Smooth muscle cell (in vitro differentiated cells): ENCODE measurements around the gene S1PR1. TPM values are rescaled to one million over a fixed set of nuclear protein-coding genes. Genes with fewer than 3 reads are reported as not detected.
"Not testable (repeated sequence)": the region's sequence is repeated elsewhere in the genome, so short reads cannot be mapped to it uniquely, and the experiment has no call there.

ENCODE experiments used
- DNase-seq: peaks from one replicate; lab custom pipeline; 2025; ENCODE audit not compliant: unreplicated experiment; lab: John Stamatoyannopoulos, UW
- H2AFZ ChIP-seq: fragments of 200-600 bp; sonication (generic); 2 replicates; pipeline ENCODE4 v1.6.0; 2016; ENCODE audit warnings: antibody characterized with exemption, low read depth, mild to moderate bottlenecking
- H3F3A ChIP-seq: fragments of 200-600 bp; sonication (generic); 2 replicates; pipeline ENCODE4 v1.6.0; 2017; ENCODE audit warnings: antibody characterized with exemption, low read depth
- H3K27ac ChIP-seq: fragments of 200-600 bp; sonication (generic); 2 replicates; pipeline ENCODE4 v1.5.1; 2016; ENCODE audit warnings: low read depth, mild to moderate bottlenecking
- H3K27me3 ChIP-seq: fragments of 200-600 bp; sonication (generic); 2 replicates; pipeline ENCODE4 v1.6.1; 2016; ENCODE audit warnings: low read depth, mild to moderate bottlenecking
- H3K36me3 ChIP-seq: fragments of 200-600 bp; sonication (generic); 2 replicates; pipeline ENCODE4 v1.5.1; 2016; ENCODE audit warnings: low read depth
- H3K4me1 ChIP-seq: fragments of 200-600 bp; sonication (generic); 2 replicates; pipeline ENCODE4 v1.5.1; 2016; ENCODE audit warnings: low read depth
- H3K4me2 ChIP-seq: fragments of 200-600 bp; sonication (generic); 2 replicates; pipeline ENCODE4 v1.6.0; 2016; ENCODE audit warnings: mild to moderate bottlenecking
- H3K4me3 ChIP-seq: fragments of 200-600 bp; sonication (generic); 2 replicates; pipeline ENCODE4 v1.5.1; 2016; ENCODE audit warnings: mild to moderate bottlenecking
- H3K79me2 ChIP-seq: fragments of 200-600 bp; sonication (generic); 2 replicates; pipeline ENCODE4 v1.6.0; 2016; ENCODE audit warnings: low read depth, mild to moderate bottlenecking
- H3K9ac ChIP-seq: fragments of 200-600 bp; sonication (generic); 2 replicates; pipeline ENCODE4 v1.6.0; 2016; ENCODE audit warnings: low read depth
- H3K9me3 ChIP-seq: fragments of 200-600 bp; sonication (generic); replicated peaks from 2 replicates; pipeline ENCODE4 v1.5.1; 2016; ENCODE audit warnings: low read depth
- H4K20me1 ChIP-seq: fragments of 200-600 bp; sonication (generic); 2 replicates; pipeline ENCODE4 v1.6.0; 2016; ENCODE audit warnings: low read depth
- WGBS: methylation state at CpG from one replicate; pipeline ENCODE4 v1.1.7; 2016; ENCODE audit warnings: low lambda C conversion rate; 5-methylcytosine and 5-hydroxymethylcytosine counted together
- polyA plus RNA-seq: library from polyadenylated mRNA; unstranded; fragments of >200 nt; fragmentation: Nextera tagmentation; extraction: Ambion mirVana; gene quantifications from 2 replicates; pipeline ENCODE4 v1.2.1, GENCODE V29; 2016
- total RNA-seq: library from RNA; depleted of rRNA; stranded (reverse); fragments of >200 nt; gene quantifications from 2 replicates; pipeline ENCODE4 v1.2.3, GENCODE V29; 2014
- TF ChIP-seq, protein P1 (sequence below): fragments of 200-600 bp; sonication (generic); IDR thresholded peaks from 2 replicates; pipeline ENCODE4 v1.5.1; 2017; ENCODE audit warnings: borderline replicate concordance, mild to moderate bottlenecking, antibody characterized with exemption; ENCODE audit not compliant: insufficient read depth, poor library complexity, severe bottlenecking

S1PR1 gene
- total and polyA plus RNA-seq, 2 experiments from 2014 or later = 12.0 to 12.1 TPM

DNA sequence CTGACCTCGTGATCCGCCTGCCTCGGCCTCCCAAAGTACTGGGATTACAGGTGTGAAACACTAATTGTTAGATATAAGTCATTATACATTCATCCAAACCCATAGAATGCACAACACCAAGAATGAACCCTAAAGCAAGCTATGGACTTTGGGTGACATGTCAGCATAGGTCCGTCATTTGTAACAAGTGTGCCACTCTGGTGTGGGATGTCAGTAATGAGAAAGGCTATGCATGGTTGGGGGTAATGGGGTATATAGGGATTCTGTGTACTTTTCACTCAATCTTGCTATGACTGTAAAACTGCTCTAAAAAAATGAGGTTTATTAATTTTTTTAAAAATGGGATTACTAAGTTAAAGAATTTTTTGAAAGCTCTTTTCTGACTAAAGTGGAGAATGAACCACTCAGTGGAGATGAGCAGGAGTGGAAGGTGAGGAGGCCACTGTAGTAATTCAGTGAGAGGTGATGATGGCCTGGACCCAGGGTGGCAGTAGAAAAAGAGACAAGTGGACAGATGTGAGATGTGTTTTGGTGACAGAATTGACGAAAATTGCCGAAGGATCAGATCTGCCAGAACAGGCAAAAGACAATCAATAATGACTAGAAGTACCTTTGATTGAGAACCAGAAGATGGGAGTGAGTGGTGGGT, 21.3 kb upstream of the S1PR1 start:
- TF ChIP-seq, protein P1, sequence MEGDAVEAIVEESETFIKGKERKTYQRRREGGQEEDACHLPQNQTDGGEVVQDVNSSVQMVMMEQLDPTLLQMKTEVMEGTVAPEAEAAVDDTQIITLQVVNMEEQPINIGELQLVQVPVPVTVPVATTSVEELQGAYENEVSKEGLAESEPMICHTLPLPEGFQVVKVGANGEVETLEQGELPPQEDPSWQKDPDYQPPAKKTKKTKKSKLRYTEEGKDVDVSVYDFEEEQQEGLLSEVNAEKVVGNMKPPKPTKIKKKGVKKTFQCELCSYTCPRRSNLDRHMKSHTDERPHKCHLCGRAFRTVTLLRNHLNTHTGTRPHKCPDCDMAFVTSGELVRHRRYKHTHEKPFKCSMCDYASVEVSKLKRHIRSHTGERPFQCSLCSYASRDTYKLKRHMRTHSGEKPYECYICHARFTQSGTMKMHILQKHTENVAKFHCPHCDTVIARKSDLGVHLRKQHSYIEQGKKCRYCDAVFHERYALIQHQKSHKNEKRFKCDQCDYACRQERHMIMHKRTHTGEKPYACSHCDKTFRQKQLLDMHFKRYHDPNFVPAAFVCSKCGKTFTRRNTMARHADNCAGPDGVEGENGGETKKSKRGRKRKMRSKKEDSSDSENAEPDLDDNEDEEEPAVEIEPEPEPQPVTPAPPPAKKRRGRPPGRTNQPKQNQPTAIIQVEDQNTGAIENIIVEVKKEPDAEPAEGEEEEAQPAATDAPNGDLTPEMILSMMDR = no peak
- H3K27ac ChIP-seq = no peak overlapping the region
- H3K9ac ChIP-seq = no peak overlapping the region
- H3K4me1 ChIP-seq = no peaks in the 10 kb centered on the region
- H4K20me1 ChIP-seq = no peaks in the 10 kb centered on the region
- H3K9me3 ChIP-seq = no peaks in the 10 kb centered on the region
- DNase-seq = no peak
- H3K27me3 ChIP-seq = no peaks in the 10 kb centered on the region
- no peaks in the 10 kb centered on the region for H3F3A ChIP-seq
- no peak overlapping the region for H3K4me2 ChIP-seq
- WGBS = 94% methylated on average over 6 of the region's 6 CpGs
- no peaks in the 10 kb centered on the region for H3K79me2 ChIP-seq
- H2AFZ ChIP-seq = no peak overlapping the region
- H3K36me3 ChIP-seq = no peaks in the 10 kb centered on the region
- H3K4me3 ChIP-seq = no peak overlapping the region

DNA sequence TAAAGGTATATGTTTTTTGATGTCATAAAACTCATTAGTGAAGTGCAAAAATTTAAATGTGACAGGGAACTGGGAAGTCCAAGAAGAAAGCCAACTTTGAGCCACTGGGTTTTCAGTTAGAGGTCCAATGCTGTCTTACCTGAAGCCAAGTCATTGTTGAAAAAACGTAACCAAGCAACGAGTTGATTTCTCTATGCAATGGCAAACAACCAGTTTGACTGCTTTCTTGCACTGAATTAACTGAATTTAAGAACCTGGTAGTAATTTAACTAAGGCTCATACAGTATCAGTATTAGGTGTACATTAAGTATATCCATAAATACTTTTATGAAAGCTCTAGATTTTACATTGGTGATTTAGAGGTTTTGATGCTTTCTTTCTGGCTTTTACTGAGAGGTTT, 20.2 kb upstream of the S1PR1 start:
- no peak overlapping the region for H3K4me3 ChIP-seq
- H3K27me3 ChIP-seq = no peaks in the 10 kb centered on the region
- no peaks in the 10 kb centered on the region for H4K20me1 ChIP-seq
- no peak overlapping the region for H3K27ac ChIP-seq
- H3F3A ChIP-seq = no peaks in the 10 kb centered on the region
- no peaks in the 10 kb centered on the region for H3K4me1 ChIP-seq
- H3K9me3 ChIP-seq = no peaks in the 10 kb centered on the region
- H2AFZ ChIP-seq = no peak overlapping the region
- H3K79me2 ChIP-seq = no peaks in the 10 kb centered on the region
- DNase-seq = no peak
- H3K4me2 ChIP-seq = no peak overlapping the region
- TF ChIP-seq, protein P1 = no peak
- WGBS = 73% methylated on average over 2 of the region's 2 CpGs
- no peak overlapping the region for H3K9ac ChIP-seq
- no peaks in the 10 kb centered on the region for H3K36me3 ChIP-seq

DNA sequence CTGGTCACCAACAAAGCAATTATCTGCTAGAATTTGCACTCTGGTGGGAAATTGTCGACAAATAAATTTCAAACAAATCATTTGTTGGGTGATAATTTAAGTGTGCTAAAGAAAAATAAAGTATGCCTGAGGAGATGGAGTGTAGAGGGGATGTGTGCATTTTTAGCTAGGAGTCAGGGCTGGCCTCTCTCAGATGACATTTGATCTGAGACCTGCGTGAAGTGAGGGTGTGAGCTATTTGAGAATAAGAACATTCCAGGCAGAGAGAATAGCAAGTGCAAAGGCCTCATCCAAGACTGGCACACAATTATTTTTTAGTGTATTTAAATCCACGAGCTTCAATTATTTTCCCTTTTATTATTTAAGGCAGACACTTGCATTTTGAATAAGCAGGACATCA, 19.7 kb upstream of the S1PR1 start:
- Histone ChIP-seq H4K20me1 (no peaks in the 10 kb centered on the region), H3K9ac (no peak overlapping the region), H3K9me3 (no peaks in the 10 kb centered on the region), H3F3A (no peaks in the 10 kb centered on the region), H3K27ac (no peak overlapping the region), H3K4me3 (no peak overlapping the region), H3K4me2 (no peak overlapping the region), H3K79me2 (no peaks in the 10 kb centered on the region), H3K27me3 (no peaks in the 10 kb centered on the region), H3K36me3 (no peaks in the 10 kb centered on the region), H2AFZ (no peak overlapping the region), H3K4me1 (no peaks in the 10 kb centered on the region)
- TF ChIP-seq, protein P1 = no peak
- no peak for DNase-seq
- WGBS = 75% methylated on average over 3 of the region's 3 CpGs

DNA sequence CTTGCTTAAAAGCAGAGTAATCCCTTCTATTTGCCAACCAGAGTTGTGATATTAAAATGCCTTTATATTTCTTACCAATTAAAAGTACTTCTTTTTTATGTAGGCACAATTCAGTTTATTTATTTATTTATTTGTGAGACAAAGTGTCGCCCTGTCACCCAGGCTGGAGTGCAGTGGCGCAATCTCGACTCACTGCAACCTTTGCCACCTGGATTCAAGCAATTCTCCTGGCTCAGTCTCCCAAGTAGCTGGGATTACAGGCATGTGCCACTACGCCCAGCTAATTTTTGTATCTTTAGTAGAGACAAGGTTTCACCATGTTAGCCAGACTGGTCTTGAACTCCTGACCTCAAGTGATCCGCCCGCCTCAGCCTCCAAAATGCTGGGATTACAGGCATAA, 17.9 kb upstream of the S1PR1 start:
- 86% methylated on average over 6 of the region's 6 CpGs for WGBS
- H2AFZ ChIP-seq, H3K9ac ChIP-seq, H3K4me3 ChIP-seq, H3F3A ChIP-seq, H3K79me2 ChIP-seq, DNase-seq, H3K4me1 ChIP-seq, H4K20me1 ChIP-seq, H3K27me3 ChIP-seq, H3K4me2 ChIP-seq, H3K27ac ChIP-seq, H3K36me3 ChIP-seq, H3K9me3 ChIP-seq: not testable (repeated sequence)
